CD14-positive monocyte (primary cell): Measurements from ENCODE around the gene COL12A1. TPM values are rescaled to one million over a fixed set of nuclear protein-coding genes. Genes with fewer than 3 reads are reported as not detected.
A peak's percentile ranks its signal among the peaks of the same experiment; 100 is the strongest.

ENCODE experiments used
- DNase-seq, 3 donors: peaks; one replicate each; pipeline ENCODE4 v3.0.0-alpha.2; 2011 to 2022
- H2AFZ ChIP-seq: 2 replicates; pipeline ENCODE4 v1.6.0; 2012; ENCODE audit warnings: mild to moderate bottlenecking, low read depth, low read length, inconsistent platforms; ENCODE audit not compliant: insufficient read depth, poor library complexity, severe bottlenecking
- H3K27ac ChIP-seq, 2 donors: 1 replicate in 1 of 2; 2 replicates in 1 of 2; pipeline ENCODE4 v1.5.1; 2012 to 2013; ENCODE audit warnings: low read length in 2 of 2, control low read depth in 1 of 2, inconsistent platforms in 1 of 2, low read depth in 1 of 2, mild to moderate bottlenecking in 1 of 2
- H3K27me3 ChIP-seq, 2 donors: one replicate each; pipeline versions ENCODE4 v1.6.0 to v1.6.1; 2011 to 2013; ENCODE audit warnings: low read length in 2 of 2; ENCODE audit not compliant: control insufficient read depth in 2 of 2, insufficient read depth in 2 of 2
- H3K36me3 ChIP-seq, 2 donors: replicated peaks in 1 of 2; 1 replicate in 1 of 2; 2 replicates in 1 of 2; pipeline versions ENCODE4 v1.5.1 to v1.6.1; 2012 to 2013; ENCODE audit warnings: low read length in 2 of 2, control low read depth in 1 of 2, inconsistent platforms in 1 of 2, mild to moderate bottlenecking in 1 of 2; ENCODE audit not compliant: insufficient read depth in 2 of 2, control insufficient read depth in 1 of 2
- H3K4me1 ChIP-seq, 2 donors: 1 replicate in 1 of 2; 2 replicates in 1 of 2; pipeline versions ENCODE4 v1.5.1 to v1.6.1; 2012 to 2013; ENCODE audit warnings: low read length in 2 of 2, control low read depth in 1 of 2, inconsistent platforms in 1 of 2, mild to moderate bottlenecking in 1 of 2, moderate library complexity in 1 of 2; ENCODE audit not compliant: insufficient read depth in 2 of 2, control insufficient read depth in 1 of 2
- H3K4me2 ChIP-seq: replicated peaks from 2 replicates; pipeline ENCODE3; 2012; ENCODE audit warnings: low read length, moderate library complexity, mild to moderate bottlenecking; ENCODE audit not compliant: poor library complexity, severe bottlenecking; ENCODE audit errors: extremely low read depth
- H3K4me3 ChIP-seq, 3 experiments: fragments of 200-600 bp in 1 of 3; sonication (generic) in 1 of 3; replicated peaks in 1 of 3; 1 replicate in 2 of 3; 2 replicates in 1 of 3; pipeline ENCODE4 v1.5.1; 2011 to 2013; ENCODE audit warnings: low read length in 3 of 3, mild to moderate bottlenecking in 3 of 3, control low read depth in 2 of 3, low read depth in 2 of 3, inconsistent platforms in 1 of 3, moderate library complexity in 1 of 3
- H3K79me2 ChIP-seq: 2 replicates; pipeline ENCODE4 v1.6.0; 2012; ENCODE audit warnings: mild to moderate bottlenecking, control low read depth, inconsistent platforms, low read length, moderate library complexity; ENCODE audit not compliant: insufficient read depth
- H3K9ac ChIP-seq: 2 replicates; pipeline ENCODE4 v1.6.0; 2017; ENCODE audit warnings: low read length, mild to moderate bottlenecking; ENCODE audit not compliant: insufficient read depth, poor library complexity, severe bottlenecking
- H3K9me3 ChIP-seq, 2 donors: replicated peaks in 1 of 2; 1 replicate in 1 of 2; 2 replicates in 1 of 2; pipeline versions ENCODE4 v1.5.1 to v1.6.1; 2012 to 2013; ENCODE audit warnings: low read length in 2 of 2, control low read depth in 1 of 2; ENCODE audit not compliant: control insufficient read depth in 1 of 2, insufficient read depth in 1 of 2
- H4K20me1 ChIP-seq: 2 replicates; pipeline ENCODE4 v1.6.0; 2012; ENCODE audit warnings: mild to moderate bottlenecking, low read length, control low read depth, moderate library complexity; ENCODE audit not compliant: insufficient read depth
- H3K27ac Mint-ChIP-seq, 7 donors: one replicate each; pipeline ENCODE4 v1.8.0; 2020; ENCODE audit warnings: mild to moderate bottlenecking in 7 of 7, mixed read lengths in 7 of 7, moderate library complexity in 6 of 7, inconsistent platforms in 2 of 7
- H3K27me3 Mint-ChIP-seq, 3 donors: one replicate each; pipeline ENCODE4 v1.8.0; 2021 to 2022; ENCODE audit warnings: low read depth in 3 of 3, mild to moderate bottlenecking in 3 of 3, mixed read lengths in 3 of 3, moderate library complexity in 3 of 3, inconsistent platforms in 1 of 3
- H3K36me3 Mint-ChIP-seq, 2 donors: one replicate each; pipeline ENCODE4 v1.8.0; 2020; ENCODE audit warnings: mixed read lengths in 2 of 2, inconsistent platforms in 1 of 2, mild to moderate bottlenecking in 1 of 2
- H3K4me1 Mint-ChIP-seq: one replicate; pipeline ENCODE4 v1.8.0; 2020; ENCODE audit warnings: mild to moderate bottlenecking, mixed read lengths
- H3K4me3 Mint-ChIP-seq, 2 donors: one replicate each; pipeline ENCODE4 v1.8.0; 2020; ENCODE audit warnings: mild to moderate bottlenecking in 2 of 2, mixed read lengths in 2 of 2, moderate library complexity in 1 of 2
- H3K9me3 Mint-ChIP-seq, 7 donors: one replicate each; pipeline ENCODE4 v1.8.0; 2020 to 2022; ENCODE audit warnings: mixed read lengths in 7 of 7, mild to moderate bottlenecking in 6 of 7, moderate library complexity in 6 of 7, inconsistent platforms in 2 of 7
- CTCF ChIP-seq: fragments of 200-600 bp; IDR thresholded peaks from one replicate; pipeline ENCODE4 v1.8.0; 2022; ENCODE audit warnings: antibody characterized with exemption, mild to moderate bottlenecking
- WGBS: methylation state at CpG from one replicate; pipeline ENCODE4 v1.1.5; 2013; ENCODE audit warnings: missing lambda C conversion rate; ENCODE audit not compliant: insufficient coverage; 5-methylcytosine and 5-hydroxymethylcytosine counted together
- intact Hi-C, 2 donors: fragments of 100-400 bp; cut with micrococcal nuclease; formaldehyde crosslinking; loops; one replicate each; pipeline versions ENCODE4 v1.15.0 to v1.15.1; 2023
- polyA plus RNA-seq, 3 donors: library from polyadenylated mRNA; depleted of rRNA in 1 of 3; unstranded in 2 of 3; stranded (reverse) in 1 of 3; fragments of 300-500 nt in 2 of 3; fragments of >200 nt in 1 of 3; fragmentation: Illumina TruSeq in 2 of 3; gene quantifications; 1 replicate in 2 of 3; 2 replicates in 1 of 3; pipeline ENCODE4 v1.2.3, GENCODE V29; 2012 to 2021

COL12A1 gene
- polyA plus RNA-seq, 3 donors, result not detected

GRCh38 chr6:75202676-75203131, 3.1 kb downstream of the COL12A1 start:
- no peak for DNase-seq
- Mint-ChIP-seq H3K4me1 (peaks cover 42% of the 10 kb centered on the region), H3K27ac (no peak overlapping the region), H3K36me3 (peaks cover 0 to 10% of the 10 kb centered on the region in 2 donors), H3K9me3 (peaks cover 0 to 20% (median 16%) of the 10 kb centered on the region in 7 donors), H3K27me3 (peaks cover 76 to 81% (median 77%) of the 10 kb centered on the region in 3 donors), H3K4me3 (peak overlapping the region; percentile 18 to 77)
- WGBS, result 15% methylated on average over 8 of the region's 12 CpGs
- H3K4me1 ChIP-seq, result peaks cover 23 to 33% of the 10 kb centered on the region in 2 donors
- no peak overlapping the region for H3K27ac ChIP-seq
- intact Hi-C loops, result no loop called here
- H3K9me3 ChIP-seq, result peaks cover 0 to 43% of the 10 kb centered on the region in 2 donors
- no peak for TF ChIP-seq CTCF
- peaks cover 71 to 93% of the 10 kb centered on the region in 2 donors for H3K27me3 ChIP-seq
- no peaks in the 10 kb centered on the region for H3K36me3 ChIP-seq
- no peak overlapping the region for H3K4me3 ChIP-seq
- no peaks in the 10 kb centered on the region for H4K20me1 ChIP-seq
- H3K79me2 ChIP-seq, result no peaks in the 10 kb centered on the region
- H3K4me2 ChIP-seq, result no peak overlapping the region
- H3K9ac ChIP-seq, result no peak overlapping the region
- H2AFZ ChIP-seq, result no peak overlapping the region

- no peak for TF ChIP-seq CTCF
- DNase-seq, result no peak
- no peak overlapping the region for H3K27ac Mint-ChIP-seq
- Histone ChIP-seq H3K4me2 (no peak overlapping the region), H3K27me3 (peaks cover 66 to 91% of the 10 kb centered on the region in 2 donors), H3K9ac (no peak overlapping the region), H3K4me3 (no peak overlapping the region), H3K9me3 (peaks cover 0 to 37% of the 10 kb centered on the region in 2 donors), H3K4me1 (peaks cover 19 to 27% of the 10 kb centered on the region in 2 donors), H3K79me2 (no peaks in the 10 kb centered on the region), H3K27ac (no peak overlapping the region), H4K20me1 (no peaks in the 10 kb centered on the region), H2AFZ (no peak overlapping the region), H3K36me3 (no peaks in the 10 kb centered on the region)
- H3K27me3 Mint-ChIP-seq, result peaks cover 73 to 79% (median 75%) of the 10 kb centered on the region in 3 donors
- H3K9me3 Mint-ChIP-seq, result peaks cover 0 to 16% (median 12%) of the 10 kb centered on the region in 7 donors
- WGBS, result 6% methylated on average over 46 of the region's 46 CpGs
- intact Hi-C loops, result no loop called here
- peak overlapping the region; percentile 18 to 77 for H3K4me3 Mint-ChIP-seq
- H3K36me3 Mint-ChIP-seq, result peaks cover 0 to 7% of the 10 kb centered on the region in 2 donors
- H3K4me1 Mint-ChIP-seq, result peaks cover 35% of the 10 kb centered on the region
These were observed 3.8 kb downstream of the COL12A1 start for GRCh38 chr6:75201901-75202672.
